H1 (cell line): ENCODE results near the gene IQCN. TPM values are rescaled to one million over a fixed set of nuclear protein-coding genes. Genes with fewer than 3 reads are reported as not detected.

Experiments used
- CTCF ChIA-PET: fragments of 300-600 bp; sonication (Branson Sonifier 250); formaldehyde crosslinking; loops from one replicate; lab custom pipeline; 2021; ENCODE audit not compliant: partially characterized antibody; lab: Charles Lee
- POLR2A ChIA-PET: fragments of 300-600 bp; sonication (Branson Sonifier 250); formaldehyde crosslinking; loops from one replicate; lab custom pipeline; 2021; ENCODE audit warnings: inconsistent platforms; ENCODE audit not compliant: partially characterized antibody; lab: Charles Lee
- DNase-seq, 2 experiments: peaks; one replicate each; pipeline versions ENCODE4 v3.0.0 to v3.0.0-alpha.2; 2010 to 2022; ENCODE audit warnings: low spot score in 2 of 2, low read depth in 1 of 2, mixed read lengths in 1 of 2
- FAIRE-seq: peaks from 2 replicates; lab custom pipeline; 2011; peaks lifted over from hg19 to GRCh38; lab: Jason Lieb, UNC
- H2AFZ ChIP-seq: 2 replicates; pipeline ENCODE4 v1.8.1; 2012; ENCODE audit warnings: low read length, inconsistent platforms
- H2AK5ac ChIP-seq: 2 replicates; pipeline ENCODE4 v1.6.1; 2013; ENCODE audit warnings: low read depth, low read length
- H2BK120ac ChIP-seq: replicated peaks from 2 replicates; pipeline ENCODE3; 2013; ENCODE audit warnings: low read depth, low read length, inconsistent platforms
- H2BK12ac ChIP-seq: 2 replicates; pipeline ENCODE4 v1.6.1; 2013; ENCODE audit warnings: low read depth, low read length
- H2BK15ac ChIP-seq: 2 replicates; pipeline ENCODE4 v1.6.1; 2013; ENCODE audit warnings: low read length
- H2BK20ac ChIP-seq: 2 replicates; pipeline ENCODE4 v1.6.1; 2013; ENCODE audit warnings: low read length
- H2BK5ac ChIP-seq: 2 replicates; pipeline ENCODE4 v1.6.1; 2013; ENCODE audit warnings: low read depth, low read length
- H3K14ac ChIP-seq: 2 replicates; pipeline ENCODE4 v1.6.1; 2013; ENCODE audit warnings: inconsistent platforms; ENCODE audit not compliant: insufficient read length
- H3K18ac ChIP-seq: 2 replicates; pipeline ENCODE4 v1.6.1; 2013; ENCODE audit warnings: low read length; ENCODE audit errors: extremely low read depth
- H3K23ac ChIP-seq: 2 replicates; pipeline ENCODE4 v1.6.1; 2013; ENCODE audit warnings: inconsistent platforms; ENCODE audit not compliant: insufficient read length
- H3K23me2 ChIP-seq: 2 replicates; pipeline ENCODE4 v1.6.1; 2013; ENCODE audit warnings: low read depth, low read length
- H3K27ac ChIP-seq: 2 replicates; pipeline ENCODE4 v1.6.1; 2011; ENCODE audit warnings: low read depth, low read length, inconsistent platforms
- H3K27me3 ChIP-seq, 4 experiments: replicated peaks in 1 of 4; 1 replicate in 1 of 4; 2 replicates in 3 of 4; pipeline versions ENCODE4 v1.6.1 to v1.8.1; 2011 to 2013; ENCODE audit warnings: low read length in 3 of 4, mild to moderate bottlenecking in 3 of 4, inconsistent platforms in 2 of 4, mixed read lengths in 2 of 4, moderate library complexity in 1 of 4; ENCODE audit not compliant: control insufficient read depth in 3 of 4, insufficient read depth in 3 of 4; ENCODE audit errors: extremely low read depth in 1 of 4
- H3K36me3 ChIP-seq, 4 experiments: 2 replicates each; pipeline versions ENCODE4 v1.6.1 to v1.8.1; 2011 to 2013; ENCODE audit warnings: mild to moderate bottlenecking in 4 of 4, low read length in 3 of 4, moderate library complexity in 2 of 4, control low read depth in 1 of 4, inconsistent platforms in 1 of 4; ENCODE audit not compliant: insufficient read depth in 4 of 4, control insufficient read depth in 2 of 4
- H3K4ac ChIP-seq: replicated peaks from 2 replicates; pipeline ENCODE3; 2013; ENCODE audit warnings: low read length, low read depth, mixed read lengths, inconsistent platforms; ENCODE audit not compliant: insufficient read length
- H3K4me1 ChIP-seq, 4 experiments: replicated peaks in 1 of 4; 1 replicate in 1 of 4; 2 replicates in 3 of 4; pipeline versions ENCODE4 v1.6.1 to v1.8.1; 2011 to 2013; ENCODE audit warnings: low read length in 3 of 4, inconsistent platforms in 2 of 4, mixed read lengths in 1 of 4; ENCODE audit not compliant: insufficient read depth in 4 of 4, control insufficient read depth in 3 of 4
- H3K4me2 ChIP-seq, 2 experiments: 2 replicates each; pipeline versions ENCODE4 v1.6.1 to v1.8.1; 2011 to 2013; ENCODE audit warnings: low read depth in 2 of 2, low read length in 2 of 2, control low read depth in 1 of 2, inconsistent platforms in 1 of 2, mild to moderate bottlenecking in 1 of 2; ENCODE audit not compliant: insufficient read depth in 1 of 2
- H3K4me3 ChIP-seq, 4 experiments: fragments of 200-600, 300-600 bp in 1 of 4; sonication (generic), shearing (Covaris generic), sonication (Bioruptor Twin) in 1 of 4; 2 replicates each; pipeline versions ENCODE4 v1.5.1 to v1.8.1; 2011 to 2016; ENCODE audit warnings: low read length in 4 of 4, low read depth in 3 of 4, control low read depth in 2 of 4, inconsistent platforms in 2 of 4, mild to moderate bottlenecking in 2 of 4, mixed read lengths in 1 of 4, moderate library complexity in 1 of 4; ENCODE audit not compliant: insufficient read depth in 2 of 4; ENCODE audit errors: extremely low read depth in 1 of 4
- H3K56ac ChIP-seq: replicated peaks from 2 replicates; pipeline ENCODE3; 2013; ENCODE audit warnings: low read depth, mild to moderate bottlenecking, mixed read lengths, low read length, inconsistent platforms; ENCODE audit not compliant: insufficient read length
- H3K79me1 ChIP-seq: 2 replicates; pipeline ENCODE4 v1.6.1; 2013; ENCODE audit warnings: low read depth, low read length, control low read depth
- H3K79me2 ChIP-seq, 2 experiments: 2 replicates each; pipeline versions ENCODE4 v1.6.1 to v1.8.1; 2012 to 2013; ENCODE audit warnings: low read length in 2 of 2, mild to moderate bottlenecking in 2 of 2, inconsistent platforms in 1 of 2; ENCODE audit not compliant: insufficient read depth in 2 of 2, control insufficient read depth in 1 of 2
- H3K9ac ChIP-seq, 4 experiments: replicated peaks in 1 of 4; 1 replicate in 1 of 4; 2 replicates in 3 of 4; pipeline versions ENCODE4 v1.6.1 to v1.8.1; 2011 to 2013; ENCODE audit warnings: low read depth in 3 of 4, low read length in 3 of 4, control low read depth in 2 of 4, mild to moderate bottlenecking in 2 of 4, moderate library complexity in 2 of 4, inconsistent platforms in 1 of 4; ENCODE audit errors: extremely low read depth in 1 of 4
- H3K9me3 ChIP-seq, 2 experiments: 2 replicates each; pipeline versions ENCODE4 v1.6.1 to v1.8.1; 2012 to 2013; ENCODE audit warnings: mild to moderate bottlenecking in 2 of 2, moderate library complexity in 2 of 2, control low read depth in 1 of 2, inconsistent platforms in 1 of 2, low read depth in 1 of 2, low read length in 1 of 2, mixed read lengths in 1 of 2; ENCODE audit not compliant: insufficient read depth in 2 of 2
- H4K20me1 ChIP-seq, 2 experiments: replicated peaks in 1 of 2; 2 replicates each; pipeline versions ENCODE3 to v1.8.1; 2011 to 2013; ENCODE audit warnings: inconsistent platforms in 2 of 2, low read length in 2 of 2, mild to moderate bottlenecking in 1 of 2; ENCODE audit not compliant: insufficient read depth in 2 of 2, control insufficient read depth in 1 of 2
- H4K5ac ChIP-seq: 2 replicates; pipeline ENCODE4 v1.6.1; 2013; ENCODE audit warnings: low read length, low read depth, mixed read lengths, inconsistent platforms; ENCODE audit not compliant: insufficient read length
- H4K8ac ChIP-seq: 2 replicates; pipeline ENCODE4 v1.8.0; 2013; ENCODE audit warnings: mild to moderate bottlenecking, moderate library complexity, low read length, inconsistent platforms; ENCODE audit not compliant: insufficient read depth; ENCODE audit errors: extremely low read depth
- H4K91ac ChIP-seq: replicated peaks from 2 replicates; pipeline ENCODE3; 2013; ENCODE audit warnings: low read length, mixed read lengths, inconsistent platforms; ENCODE audit not compliant: insufficient read length
- BRCA1 ChIP-seq: IDR thresholded peaks from 2 replicates; pipeline ENCODE4 v1.6.1; 2012; ENCODE audit warnings: low read depth, low read length, improper control_type of control experiment
- CBX8 ChIP-seq: fragments of 300-800, 300-1000 bp; sonication (generic); IDR thresholded peaks from 2 replicates; pipeline ENCODE4 v1.7.1; 2016; ENCODE audit warnings: low read depth, low read length, borderline replicate concordance
- E2F6 ChIP-seq: IDR thresholded peaks from 2 replicates; pipeline ENCODE4 v1.6.1; 2012; ENCODE audit warnings: inconsistent platforms
- EP300 ChIP-seq, 2 experiments: IDR thresholded peaks; 1 replicate in 1 of 2; 2 replicates in 1 of 2; pipeline ENCODE4 v1.6.1; 2011 to 2012; ENCODE audit warnings: low read depth in 2 of 2, low read length in 2 of 2, mild to moderate bottlenecking in 2 of 2, borderline replicate concordance in 1 of 2, inconsistent platforms in 1 of 2, moderate library complexity in 1 of 2
- JUN ChIP-seq: IDR thresholded peaks from 2 replicates; pipeline ENCODE4 v1.6.1; 2011; ENCODE audit warnings: low read depth, mild to moderate bottlenecking, improper control_type of control experiment, low read length
- JUND ChIP-seq: IDR thresholded peaks from 2 replicates; pipeline ENCODE4 v1.6.1; 2011; ENCODE audit warnings: mild to moderate bottlenecking, improper control_type of control experiment, low read length
- NRF1 ChIP-seq: IDR thresholded peaks from 2 replicates; pipeline ENCODE4 v1.6.1; 2011; ENCODE audit warnings: mild to moderate bottlenecking, low read depth, low read length, improper control_type of control experiment
- PHF8 ChIP-seq: fragments of 200-600 bp; sonication (generic); conservative IDR thresholded peaks from 2 replicates; pipeline ENCODE4 v1.7.1; 2012; ENCODE audit warnings: low read depth, mild to moderate bottlenecking, inconsistent platforms, low read length, moderate library complexity
- SIRT6 ChIP-seq: IDR thresholded peaks from one replicate; pipeline ENCODE4 v1.7.1; 2012; ENCODE audit warnings: low read length, inconsistent platforms
- SRF ChIP-seq: IDR thresholded peaks from 2 replicates; pipeline ENCODE4 v1.6.1; 2011; ENCODE audit warnings: mild to moderate bottlenecking, low read depth, low read length, moderate library complexity
- TCF12 ChIP-seq: IDR thresholded peaks from 2 replicates; pipeline ENCODE4 v1.6.1; 2011; ENCODE audit warnings: low read depth, mild to moderate bottlenecking, low read length
- WGBS, 2 experiments: shearing (Covaris generic) in 1 of 2; methylation state at CpG; one replicate each; pipeline versions ENCODE4 v1.1.6 to v1.1.7; 2013 to 2015; ENCODE audit warnings: low lambda C conversion rate in 2 of 2, mixed read lengths in 2 of 2, inconsistent platforms in 1 of 2, low coverage in 1 of 2, missing lambda C conversion rate in 1 of 2; ENCODE audit not compliant: insufficient replicate concordance in 2 of 2, insufficient coverage in 1 of 2, insufficient read length in 1 of 2; ENCODE audit errors: extremely low coverage in 1 of 2, missing lambda C conversion rate in 1 of 2; 5-methylcytosine and 5-hydroxymethylcytosine counted together
- polyA plus RNA-seq, 7 experiments: library from polyadenylated mRNA; depleted of rRNA in 3 of 7; stranded (reverse) in 5 of 7; unstranded in 2 of 7; fragments of >200 nt in 5 of 7; fragments of 200-250 nt in 2 of 7; gene quantifications; 1 replicate in 5 of 7; 2 replicates in 1 of 7; 4 replicates in 1 of 7; pipeline versions ENCODE4 v1.2.1 to v1.2.3, GENCODE V29; 2011 to 2013; ENCODE audit warnings: missing spikeins in 2 of 7, mixed read lengths in 2 of 7
- total RNA-seq: library from RNA; stranded (reverse); fragmentation: NEBNext Ultra II Directional; extraction: Animal tissue kit (Norgen Biotek cat#: 25700); gene quantifications from 2 replicates; pipeline ENCODE4 v1.2.1, GENCODE V29; 2021

Gene IQCN
- total and polyA plus RNA-seq, 2 of the 8 experiments (the other 6 are each of a cell fraction or from before 2014, with no cell fraction given), result 0.36 to 1.0 TPM

- 80% methylated on average over 4 of the region's 4 CpGs; no CpG with 5 or more reads in 1 of the 2 experiments for WGBS, 2 experiments
- Histone ChIP-seq H3K36me3 (no peaks in the 10 kb centered on the region; a peak in 1 of 8 replicates), H3K27me3 (no peaks in the 10 kb centered on the region), H2BK12ac (0 out of 2 replicates have a peak overlapping the region, but pooled peaks have one; percentile 72), H4K5ac (no peak overlapping the region), H3K23ac (no peak overlapping the region), H3K9ac (no peak overlapping the region), H3K9me3 (no peaks in the 10 kb centered on the region), H4K91ac (peak overlapping the region; percentile 34), H2BK15ac (peak overlapping the region; percentile 47; the same call in 1 of the 2 replicates), H3K18ac (no peak overlapping the region; the same call in 1 of the 2 replicates), H3K14ac (no peak overlapping the region), H3K56ac (peak overlapping the region; percentile 70), H3K4me1 (peaks cover 0 to 27% (median 22%) of the 10 kb centered on the region in 4 experiments; a peak in 6 of 7 replicates), H2AFZ (no peak overlapping the region), H3K27ac (no peak overlapping the region), H3K79me1 (no peaks in the 10 kb centered on the region), H4K20me1 (peaks cover 0 to 8% of the 10 kb centered on the region in 2 experiments), H4K8ac (no peak overlapping the region), H3K79me2 (no peaks in the 10 kb centered on the region), H3K4ac (no peak overlapping the region), H2BK120ac (no peak overlapping the region), H2BK5ac (no peak overlapping the region), H3K23me2 (peaks cover 24% of the 10 kb centered on the region), H3K4me3 (no peak overlapping the region), H2AK5ac (peak overlapping the region; percentile 19; the same call in 1 of the 2 replicates), H2BK20ac (0 out of 2 replicates have a peak overlapping the region, but pooled peaks have one; percentile 6), H3K4me2 (no peak overlapping the region)
- no peak for TF ChIP-seq SRF
- TF ChIP-seq TCF12, result no peak
- no peak for TF ChIP-seq NRF1
- no peak for TF ChIP-seq BRCA1
- TF ChIP-seq JUN, result no peak
- no peak for TF ChIP-seq CBX8
- TF ChIP-seq E2F6, result no peak
- TF ChIP-seq SIRT6, result no peak
- no peak for TF ChIP-seq JUND
- no peak for TF ChIP-seq EP300 (IDR thresholded peaks at IDR 0.05; ENCODE audit: borderline replicate concordance in 1 of 2, low read depth in 2 of 2, low read length in 2 of 2)
- TF ChIP-seq PHF8, result no peak
- FAIRE-seq (no peak), DNase-seq (no peak)
- ChIA-PET CTCF (interaction anchor here (3.5 kb wide), 1 partner anchor 14 kb away, joined by 52 read pairs; the partner anchor contains the start of gene JUND), POLR2A (interaction anchor here (0.6 to 5.1 kb wide), 2 partner anchors 9 to 14 kb away, joined by 3 to 72 read pairs; partner anchors contain the start of gene JUND)
Measured at GRCh38 chr19:18295034-18295451, 20.8 kb upstream of the IQCN start.
